Panc1 (cell line): ENCODE measurements around the gene RPLP1. TPM values are rescaled to one million over a fixed set of nuclear protein-coding genes. Genes with fewer than 3 reads are reported as not detected.

Experiments
- ATAC-seq: fragments of 200-7000 bp; cut with Tn5 transposase; 2 replicates; pipeline ENCODE4 v1.9.1; 2020; ENCODE audit warnings: mild to moderate bottlenecking, moderate library complexity
- BruUV-seq: library from RNA; stranded (reverse); fragments of 400-500 nt; replicated peaks from 2 replicates; lab custom pipeline; 2021; lab: Mats Ljungman, UMichigan
- CTCF ChIA-PET: fragments of 300-600 bp; sonication (Branson Sonifier 250); formaldehyde crosslinking; loops from one replicate; lab custom pipeline; 2022; ENCODE audit warnings: antibody characterized with exemption; lab: Charles Lee
- POLR2A ChIA-PET: fragments of 300-600 bp; sonication (Branson Sonifier 250); formaldehyde crosslinking; loops from one replicate; lab custom pipeline; 2022; ENCODE audit warnings: antibody characterized with exemption; lab: Charles Lee
- DNase-seq: peaks from one replicate; pipeline ENCODE4 v3.0.0-alpha.2; 2010; ENCODE audit warnings: low read depth, low spot score
- H3K27ac ChIP-seq: 2 replicates; pipeline ENCODE4 v1.5.1; 2011; ENCODE audit warnings: mild to moderate bottlenecking, low read length, inconsistent platforms
- H3K27me3 ChIP-seq: fragments of 200-500 bp; sonication (Bioruptor generic); 2 replicates; pipeline ENCODE4 v1.6.0; 2014; ENCODE audit warnings: low read length, inconsistent platforms; ENCODE audit not compliant: control insufficient read depth, insufficient read depth
- H3K36me3 ChIP-seq: fragments of 200-500 bp; sonication (Bioruptor generic); 2 replicates; pipeline ENCODE4 v1.5.1; 2014; ENCODE audit warnings: inconsistent platforms, mild to moderate bottlenecking, low read length, moderate library complexity; ENCODE audit not compliant: control insufficient read depth, insufficient read depth
- H3K4me1 ChIP-seq: 2 replicates; pipeline ENCODE4 v1.5.1; 2011; ENCODE audit warnings: inconsistent platforms, mild to moderate bottlenecking, low read length, moderate library complexity; ENCODE audit not compliant: control insufficient read depth, insufficient read depth
- H3K4me3 ChIP-seq, 2 experiments: 2 replicates each; pipeline ENCODE4 v1.5.1; 2011 to 2012; ENCODE audit warnings: low read depth in 2 of 2, low read length in 2 of 2, mild to moderate bottlenecking in 2 of 2, inconsistent platforms in 1 of 2, moderate library complexity in 1 of 2
- H3K9me3 ChIP-seq: fragments of 200-500 bp; sonication (Bioruptor generic); 2 replicates; pipeline ENCODE4 v1.5.1; 2014; ENCODE audit warnings: low read depth, mild to moderate bottlenecking, inconsistent platforms, low read length, moderate library complexity; ENCODE audit not compliant: control insufficient read depth, insufficient read depth
- POLR2AphosphoS5 ChIP-seq: IDR thresholded peaks from 2 replicates; pipeline ENCODE4 v1.6.1; 2012; ENCODE audit warnings: mild to moderate bottlenecking, low read depth, low read length, moderate library complexity
- SIN3A ChIP-seq: IDR thresholded peaks from 2 replicates; pipeline ENCODE4 v1.6.1; 2012; ENCODE audit warnings: low read depth, mild to moderate bottlenecking, low read length, moderate library complexity, borderline replicate concordance; ENCODE audit not compliant: insufficient read depth
- TCF7L2 ChIP-seq: IDR thresholded peaks from 2 replicates; pipeline ENCODE4 v1.6.1; 2011; ENCODE audit warnings: mild to moderate bottlenecking, low read depth, low read length, inconsistent platforms
- in situ Hi-C: cut with HindIII; loops from 2 replicates; pipeline ENCODE4 v1.10.0; 2016; ENCODE audit warnings: low sequenced_read_pairs, low pct_unique_long_range_greater_than_20kb
- intact Hi-C: fragments of 100-400 bp; cut with micrococcal nuclease; formaldehyde crosslinking; loops from one replicate; pipeline ENCODE4 v1.10.0; 2022; ENCODE audit not compliant: unreplicated experiment
- total RNA-seq: library from RNA; stranded (reverse); gene quantifications from one replicate; pipeline ENCODE4 v1.2.1, GENCODE V29; 2021; ENCODE audit not compliant: unreplicated experiment
- TF ChIP-seq, protein P1 (sequence below), 2 experiments: IDR thresholded peaks; 2 replicates each; pipeline ENCODE4 v1.6.1; 2011 to 2012; ENCODE audit warnings: low read depth in 2 of 2, control low read depth in 1 of 2, low read length in 1 of 2, mild to moderate bottlenecking in 1 of 2, moderate library complexity in 1 of 2; ENCODE audit not compliant: insufficient read depth in 1 of 2
- TF ChIP-seq, protein P2 (sequence below): fragments of 450-650 bp; IDR thresholded peaks from 2 replicates; pipeline ENCODE4 v1.5.1; 2017; ENCODE audit warnings: mild to moderate bottlenecking

Gene RPLP1
- total RNA-seq, 1 experiment from 2014 or later = 2,076 TPM

GRCh38 chr15:69501456-69501855 is 48.8 kb downstream of the RPLP1 start:
- Histone ChIP-seq H3K9me3 (no peaks in the 10 kb centered on the region), H3K27ac (no peak overlapping the region), H3K4me3 (no peak overlapping the region), H3K4me1 (no peaks in the 10 kb centered on the region), H3K36me3 (no peaks in the 10 kb centered on the region), H3K27me3 (no peaks in the 10 kb centered on the region)
- DNase-seq = no peak
- ATAC-seq = no peak
- in situ Hi-C loops = no loop called here
- no peak for TF ChIP-seq POLR2AphosphoS5
- TF ChIP-seq, protein P1, sequence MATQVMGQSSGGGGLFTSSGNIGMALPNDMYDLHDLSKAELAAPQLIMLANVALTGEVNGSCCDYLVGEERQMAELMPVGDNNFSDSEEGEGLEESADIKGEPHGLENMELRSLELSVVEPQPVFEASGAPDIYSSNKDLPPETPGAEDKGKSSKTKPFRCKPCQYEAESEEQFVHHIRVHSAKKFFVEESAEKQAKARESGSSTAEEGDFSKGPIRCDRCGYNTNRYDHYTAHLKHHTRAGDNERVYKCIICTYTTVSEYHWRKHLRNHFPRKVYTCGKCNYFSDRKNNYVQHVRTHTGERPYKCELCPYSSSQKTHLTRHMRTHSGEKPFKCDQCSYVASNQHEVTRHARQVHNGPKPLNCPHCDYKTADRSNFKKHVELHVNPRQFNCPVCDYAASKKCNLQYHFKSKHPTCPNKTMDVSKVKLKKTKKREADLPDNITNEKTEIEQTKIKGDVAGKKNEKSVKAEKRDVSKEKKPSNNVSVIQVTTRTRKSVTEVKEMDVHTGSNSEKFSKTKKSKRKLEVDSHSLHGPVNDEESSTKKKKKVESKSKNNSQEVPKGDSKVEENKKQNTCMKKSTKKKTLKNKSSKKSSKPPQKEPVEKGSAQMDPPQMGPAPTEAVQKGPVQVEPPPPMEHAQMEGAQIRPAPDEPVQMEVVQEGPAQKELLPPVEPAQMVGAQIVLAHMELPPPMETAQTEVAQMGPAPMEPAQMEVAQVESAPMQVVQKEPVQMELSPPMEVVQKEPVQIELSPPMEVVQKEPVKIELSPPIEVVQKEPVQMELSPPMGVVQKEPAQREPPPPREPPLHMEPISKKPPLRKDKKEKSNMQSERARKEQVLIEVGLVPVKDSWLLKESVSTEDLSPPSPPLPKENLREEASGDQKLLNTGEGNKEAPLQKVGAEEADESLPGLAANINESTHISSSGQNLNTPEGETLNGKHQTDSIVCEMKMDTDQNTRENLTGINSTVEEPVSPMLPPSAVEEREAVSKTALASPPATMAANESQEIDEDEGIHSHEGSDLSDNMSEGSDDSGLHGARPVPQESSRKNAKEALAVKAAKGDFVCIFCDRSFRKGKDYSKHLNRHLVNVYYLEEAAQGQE (IDR thresholded peaks at IDR 0.05; ENCODE audit: insufficient read depth in 1 of 2, low read depth in 2 of 2, low read length in 1 of 2) = no peak
- no peak for TF ChIP-seq SIN3A
- no peak for TF ChIP-seq TCF7L2
- TF ChIP-seq, protein P2, sequence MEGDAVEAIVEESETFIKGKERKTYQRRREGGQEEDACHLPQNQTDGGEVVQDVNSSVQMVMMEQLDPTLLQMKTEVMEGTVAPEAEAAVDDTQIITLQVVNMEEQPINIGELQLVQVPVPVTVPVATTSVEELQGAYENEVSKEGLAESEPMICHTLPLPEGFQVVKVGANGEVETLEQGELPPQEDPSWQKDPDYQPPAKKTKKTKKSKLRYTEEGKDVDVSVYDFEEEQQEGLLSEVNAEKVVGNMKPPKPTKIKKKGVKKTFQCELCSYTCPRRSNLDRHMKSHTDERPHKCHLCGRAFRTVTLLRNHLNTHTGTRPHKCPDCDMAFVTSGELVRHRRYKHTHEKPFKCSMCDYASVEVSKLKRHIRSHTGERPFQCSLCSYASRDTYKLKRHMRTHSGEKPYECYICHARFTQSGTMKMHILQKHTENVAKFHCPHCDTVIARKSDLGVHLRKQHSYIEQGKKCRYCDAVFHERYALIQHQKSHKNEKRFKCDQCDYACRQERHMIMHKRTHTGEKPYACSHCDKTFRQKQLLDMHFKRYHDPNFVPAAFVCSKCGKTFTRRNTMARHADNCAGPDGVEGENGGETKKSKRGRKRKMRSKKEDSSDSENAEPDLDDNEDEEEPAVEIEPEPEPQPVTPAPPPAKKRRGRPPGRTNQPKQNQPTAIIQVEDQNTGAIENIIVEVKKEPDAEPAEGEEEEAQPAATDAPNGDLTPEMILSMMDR = no peak
- BruUV-seq = no TSS peak
- CTCF ChIA-PET = no interaction called here
- intact Hi-C loops = no loop called here
- POLR2A ChIA-PET = no interaction called here

DNA sequence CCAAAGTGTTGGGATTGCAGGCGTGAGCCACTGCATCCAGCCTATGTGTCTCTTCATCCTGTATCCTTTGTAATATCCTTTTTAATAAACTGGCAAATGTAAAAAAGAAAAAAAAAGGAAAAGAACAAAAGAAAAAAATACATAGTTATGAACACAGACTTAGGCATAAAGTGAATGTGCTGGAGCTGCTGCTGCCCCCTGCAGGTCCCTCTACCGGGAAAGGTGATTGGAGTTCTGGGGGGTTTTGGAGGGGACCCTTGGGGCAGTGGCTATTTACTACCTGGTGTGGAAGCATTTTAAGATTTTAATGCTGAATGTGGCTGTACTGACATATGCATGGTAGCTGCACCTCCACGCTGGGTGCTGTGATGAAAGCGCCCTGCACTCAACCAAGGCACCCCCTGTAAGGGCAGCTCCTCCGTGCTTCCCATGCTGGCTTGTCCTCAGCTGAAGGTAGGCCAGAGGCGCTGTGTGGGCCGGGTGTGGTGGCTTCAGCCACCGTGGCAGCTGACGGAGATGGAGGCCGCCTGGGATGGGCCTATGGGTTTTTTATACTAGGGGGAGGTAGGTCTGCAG is 49.9 kb downstream of the RPLP1 start:
- Histone ChIP-seq H3K27me3 (no peaks in the 10 kb centered on the region), H3K36me3 (no peaks in the 10 kb centered on the region), H3K4me1 (no peaks in the 10 kb centered on the region), H3K4me3 (no peak overlapping the region), H3K27ac (no peak overlapping the region), H3K9me3 (no peaks in the 10 kb centered on the region)
- BruUV-seq = no TSS peak
- POLR2A ChIA-PET = no interaction called here
- intact Hi-C loops (no loop called here), in situ Hi-C loops (no loop called here)
- CTCF ChIA-PET = interaction anchor here (1.0 kb wide), 1 partner anchor 24 kb away, joined by 3 read pairs; no protein-coding TSS in a partner anchor
- ATAC-seq (no peak), DNase-seq (no peak)
- TF ChIP-seq SIN3A (no peak), POLR2AphosphoS5 (no peak), TCF7L2 (no peak)
- TF ChIP-seq, protein P2 = peak; percentile 28
- TF ChIP-seq, protein P1 (IDR thresholded peaks at IDR 0.05; ENCODE audit: insufficient read depth in 1 of 2, low read depth in 2 of 2, low read length in 1 of 2) = no peak
